22Rv1 (cell line): ENCODE measurements around the gene CCKAR.

Experiments used
- H3K27ac ChIP-seq: fragments of 450-650 bp; 2 replicates; pipeline ENCODE4 v1.5.1; 2017
- ZFX ChIP-seq: fragments of 450-650 bp; IDR thresholded peaks from 2 replicates; pipeline ENCODE4 v1.6.1; 2017; ENCODE audit warnings: antibody characterized with exemption, borderline replicate concordance
- TF ChIP-seq, protein P1 (sequence below): fragments of 450-650 bp; IDR thresholded peaks from 2 replicates; pipeline ENCODE4 v1.5.1; 2017; ENCODE audit warnings: mild to moderate bottlenecking

Gene CCKAR

DNA sequence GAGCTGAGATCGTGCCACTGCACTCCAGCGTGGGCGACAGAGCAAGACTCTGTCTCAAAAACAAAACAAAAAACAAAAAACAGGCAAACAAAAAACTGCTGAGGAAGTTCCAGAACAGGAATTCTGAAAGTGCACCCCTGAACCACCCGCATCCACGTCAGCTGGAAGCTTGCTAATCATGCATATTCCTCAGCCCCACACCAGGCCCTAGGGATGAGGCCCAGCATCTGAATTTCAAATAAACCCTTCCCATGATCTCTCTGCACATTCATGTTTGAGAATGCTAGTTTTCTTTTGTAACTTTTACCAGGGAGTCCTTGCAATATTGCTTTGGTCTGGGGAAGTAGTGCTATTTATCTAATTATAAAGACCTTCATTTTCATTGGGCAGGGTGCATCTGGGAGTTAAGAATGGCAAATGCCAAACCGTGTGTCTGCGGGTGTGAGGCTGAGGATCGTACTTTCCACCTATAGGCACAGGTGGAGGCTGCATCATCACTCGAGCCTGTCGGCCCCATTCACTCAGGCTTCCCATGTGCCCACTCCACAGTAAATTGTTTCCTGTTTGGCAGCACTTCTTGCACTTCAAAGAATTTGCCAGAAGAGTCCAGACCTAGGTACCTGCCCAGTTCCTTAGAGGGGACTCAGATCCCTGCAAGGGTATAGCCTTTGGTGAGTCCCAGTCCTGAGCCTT is 23.6 kb downstream of the CCKAR start:
- no peak overlapping the region for H3K27ac ChIP-seq
- no peak for TF ChIP-seq ZFX
- TF ChIP-seq, protein P1, sequence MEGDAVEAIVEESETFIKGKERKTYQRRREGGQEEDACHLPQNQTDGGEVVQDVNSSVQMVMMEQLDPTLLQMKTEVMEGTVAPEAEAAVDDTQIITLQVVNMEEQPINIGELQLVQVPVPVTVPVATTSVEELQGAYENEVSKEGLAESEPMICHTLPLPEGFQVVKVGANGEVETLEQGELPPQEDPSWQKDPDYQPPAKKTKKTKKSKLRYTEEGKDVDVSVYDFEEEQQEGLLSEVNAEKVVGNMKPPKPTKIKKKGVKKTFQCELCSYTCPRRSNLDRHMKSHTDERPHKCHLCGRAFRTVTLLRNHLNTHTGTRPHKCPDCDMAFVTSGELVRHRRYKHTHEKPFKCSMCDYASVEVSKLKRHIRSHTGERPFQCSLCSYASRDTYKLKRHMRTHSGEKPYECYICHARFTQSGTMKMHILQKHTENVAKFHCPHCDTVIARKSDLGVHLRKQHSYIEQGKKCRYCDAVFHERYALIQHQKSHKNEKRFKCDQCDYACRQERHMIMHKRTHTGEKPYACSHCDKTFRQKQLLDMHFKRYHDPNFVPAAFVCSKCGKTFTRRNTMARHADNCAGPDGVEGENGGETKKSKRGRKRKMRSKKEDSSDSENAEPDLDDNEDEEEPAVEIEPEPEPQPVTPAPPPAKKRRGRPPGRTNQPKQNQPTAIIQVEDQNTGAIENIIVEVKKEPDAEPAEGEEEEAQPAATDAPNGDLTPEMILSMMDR, result no peak

GRCh38 chr4:26464420-26465095 is 25.7 kb downstream of the CCKAR start:
- TF ChIP-seq, protein P1, result no peak
- TF ChIP-seq ZFX, result no peak
- H3K27ac ChIP-seq, result no peak overlapping the region

DNA sequence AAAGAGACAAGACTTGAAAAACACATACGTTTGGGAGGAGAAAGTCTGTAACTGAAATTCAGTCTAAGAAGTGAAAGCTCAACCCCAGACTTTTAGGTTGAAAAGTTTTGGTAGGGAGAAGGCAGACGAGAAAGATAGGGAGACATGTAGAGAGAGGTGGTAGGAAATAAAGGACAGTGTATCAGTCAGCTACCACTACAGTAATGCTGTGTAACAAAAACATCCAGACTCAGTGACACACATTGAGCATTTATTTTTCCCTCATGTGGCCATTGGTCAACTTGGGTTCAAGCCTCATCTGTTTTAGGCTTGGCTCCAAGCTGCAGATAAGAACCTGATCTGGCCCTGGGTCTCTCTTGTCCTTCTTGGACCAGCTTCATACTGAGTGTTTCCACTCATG is 26.9 kb downstream of the CCKAR start:
- TF ChIP-seq, protein P1, result no peak
- TF ChIP-seq ZFX, result no peak
- no peak overlapping the region for H3K27ac ChIP-seq

- no peak overlapping the region for H3K27ac ChIP-seq
- TF ChIP-seq ZFX, result no peak
- TF ChIP-seq, protein P1, result no peak
Measured at GRCh38 chr4:26462874-26463273, 27.4 kb downstream of the CCKAR start.

GRCh38 chr4:26459756-26460530 is 30.3 kb downstream of the CCKAR start:
- no peak overlapping the region for H3K27ac ChIP-seq
- TF ChIP-seq, protein P1, result no peak
- no peak for TF ChIP-seq ZFX

GRCh38 chr4:26459054-26459755 is 31.1 kb downstream of the CCKAR start:
- TF ChIP-seq, protein P1, result peak; percentile 78
- TF ChIP-seq ZFX, result no peak
- H3K27ac ChIP-seq, result no peak overlapping the region
